GM21423 (cell line): Measurements from ENCODE around the gene ANP32E.
A peak's percentile ranks its signal among the peaks of the same experiment; 100 is the strongest.
"Not testable (repeated sequence)": the region's sequence is repeated elsewhere in the genome, so short reads cannot be mapped to it uniquely, and the experiment has no call there.

ENCODE experiments used
- ATAC-seq: cut with Tn5 transposase; IDR thresholded peaks from one replicate; pipeline ENCODE4 v1.9.1; 2021; ENCODE audit warnings: mild to moderate bottlenecking, moderate library complexity; ENCODE audit not compliant: unreplicated experiment

The ANP32E gene

GRCh38 chr1:150214099-150214756 lies 21.7 kb downstream of the ANP32E start:
- not testable (repeated sequence) for ATAC-seq

DNA sequence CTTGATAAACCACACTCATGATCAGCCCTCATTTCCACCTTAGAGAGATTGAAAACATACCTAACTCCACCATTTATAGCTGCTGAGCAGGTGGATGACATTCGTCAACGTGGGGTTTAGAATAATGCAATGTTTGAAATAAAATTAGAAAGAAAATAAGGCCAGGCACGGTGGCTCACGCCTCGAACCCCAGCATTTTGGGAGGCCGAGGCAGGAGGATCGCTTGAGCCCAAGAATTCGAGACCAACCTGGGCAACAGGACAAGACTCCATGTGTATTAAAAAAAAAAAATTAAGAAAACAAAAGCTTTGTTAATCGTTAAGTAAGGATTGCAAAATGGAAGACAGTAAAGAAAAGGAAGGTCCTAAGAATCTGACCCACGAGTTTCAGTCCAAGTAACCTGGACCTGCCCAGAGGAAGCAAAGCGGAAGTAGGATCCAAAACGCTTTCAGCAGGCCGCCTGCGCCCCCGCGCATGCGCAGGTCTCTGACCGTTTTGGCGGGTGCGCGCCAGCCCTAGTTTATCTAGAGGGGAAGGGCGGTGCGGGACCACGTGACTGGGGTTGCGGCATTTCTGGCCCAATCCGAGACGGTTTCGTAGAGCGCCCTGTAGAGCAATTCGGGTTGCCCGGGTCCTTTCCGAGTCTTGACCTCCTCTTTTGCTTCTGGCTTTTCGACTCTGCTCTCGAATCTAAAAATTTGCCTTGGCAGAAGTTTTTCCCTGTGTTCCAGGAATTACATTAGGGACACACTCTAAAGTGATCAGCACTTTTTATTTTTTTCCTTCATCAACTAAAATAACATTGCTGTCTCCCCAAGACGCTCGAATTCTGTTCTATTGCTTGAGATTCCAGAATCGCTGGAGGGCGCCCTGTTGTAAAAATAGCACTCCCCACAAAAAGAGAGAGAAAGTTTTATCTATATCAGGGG lies 22.5 kb downstream of the ANP32E start:
- ATAC-seq: peak; percentile 96

- ATAC-seq: no peak
Measured at GRCh38 chr1:150212070-150212469, 23.8 kb downstream of the ANP32E start.

- no peak for ATAC-seq
Measured at GRCh38 chr1:150210706-150211105, 25.2 kb downstream of the ANP32E start.

DNA sequence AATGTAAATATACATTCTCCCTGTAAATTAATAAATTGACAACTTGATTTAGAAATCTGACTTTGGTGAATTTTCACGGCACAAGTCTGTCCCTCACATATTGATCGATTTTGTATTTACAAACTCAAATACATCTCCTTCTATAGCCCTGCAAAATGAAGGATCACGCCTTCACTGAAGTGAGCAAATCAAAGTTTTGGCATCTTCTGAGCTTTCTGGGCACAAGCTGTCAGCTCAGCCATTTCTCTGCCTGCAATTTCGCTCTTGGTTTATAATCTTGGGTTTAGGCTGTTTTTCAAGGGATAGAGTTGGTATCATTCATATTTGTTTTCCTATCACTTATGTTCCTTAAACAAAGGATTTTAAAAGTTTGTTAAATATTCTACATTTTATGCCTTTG lies 25.8 kb downstream of the ANP32E start:
- no peak for ATAC-seq

GRCh38 chr1:150208460-150208859 lies 27.5 kb downstream of the ANP32E start:
- ATAC-seq: not testable (repeated sequence)

- ATAC-seq: no peak
Measured at GRCh38 chr1:150207281-150207971, 28.5 kb downstream of the ANP32E start.

DNA sequence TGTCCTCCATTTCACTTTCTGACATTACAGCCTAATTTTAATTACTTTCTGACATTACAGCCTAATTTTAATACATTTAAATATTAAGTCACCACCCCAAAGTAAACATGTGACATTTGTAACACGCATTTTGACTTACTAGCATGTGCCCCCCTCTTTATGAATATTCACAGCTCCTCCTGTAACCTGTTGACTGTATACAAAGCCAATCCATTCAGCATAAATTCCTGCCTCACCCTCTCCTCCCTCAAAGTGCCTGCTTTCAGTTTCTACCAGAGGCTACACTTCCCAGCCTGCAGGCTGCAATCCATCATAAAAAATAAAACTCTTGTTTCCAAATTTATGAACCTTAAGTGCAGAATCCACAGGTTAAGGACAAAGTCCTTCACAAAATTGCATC lies 39.5 kb downstream of the ANP32E start:
- no peak for ATAC-seq

- ATAC-seq: no peak
Measured at GRCh38 chr1:150194381-150195031, 41.4 kb downstream of the ANP32E start.

- ATAC-seq: no peak
Measured at GRCh38 chr1:150192012-150192411, 43.9 kb downstream of the ANP32E start.

DNA sequence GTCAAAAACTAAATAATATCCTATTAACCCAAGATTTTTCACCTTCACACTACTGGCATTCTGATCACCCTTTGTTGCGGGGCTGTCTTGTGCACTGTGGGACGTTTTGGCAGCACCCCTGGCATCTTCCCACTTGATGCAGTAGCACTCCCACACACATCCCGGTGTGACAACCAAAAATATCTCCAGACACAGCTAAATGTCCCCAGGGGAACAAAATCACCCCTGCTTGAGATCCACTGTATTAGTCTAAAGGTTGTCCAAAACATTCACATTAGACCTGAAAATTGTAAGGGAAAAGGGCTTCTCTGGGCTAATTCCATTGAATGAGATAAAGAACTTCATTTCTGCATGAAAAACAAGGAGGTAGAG lies 48.4 kb downstream of the ANP32E start:
- no peak for ATAC-seq

GRCh38 chr1:150186789-150187559 lies 48.9 kb downstream of the ANP32E start:
- no peak for ATAC-seq

GRCh38 chr1:150186438-150186788 lies 49.5 kb downstream of the ANP32E start:
- ATAC-seq: not testable (repeated sequence)

DNA sequence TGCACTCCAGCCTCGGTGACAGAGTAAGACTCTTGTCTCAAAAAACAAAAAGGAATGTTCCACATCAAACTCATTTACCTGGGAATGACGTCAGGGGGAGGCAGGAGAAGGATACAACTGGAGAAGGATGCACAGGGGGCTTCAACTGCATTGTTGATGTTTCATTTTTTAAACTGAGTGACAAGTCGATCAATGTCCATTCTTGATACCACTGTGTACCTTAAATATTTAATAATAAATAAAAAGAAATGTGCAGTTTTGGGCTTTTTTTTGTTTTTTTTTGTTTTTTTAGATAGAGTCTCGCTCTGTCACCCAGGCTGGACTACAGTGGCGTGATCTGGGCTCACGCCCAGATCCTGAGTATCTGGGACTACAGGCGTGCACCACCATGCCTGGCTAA lies 50.4 kb downstream of the ANP32E start:
- ATAC-seq: no peak

- no peak for ATAC-seq
Measured at GRCh38 chr1:150183061-150183460, 52.9 kb downstream of the ANP32E start.

DNA sequence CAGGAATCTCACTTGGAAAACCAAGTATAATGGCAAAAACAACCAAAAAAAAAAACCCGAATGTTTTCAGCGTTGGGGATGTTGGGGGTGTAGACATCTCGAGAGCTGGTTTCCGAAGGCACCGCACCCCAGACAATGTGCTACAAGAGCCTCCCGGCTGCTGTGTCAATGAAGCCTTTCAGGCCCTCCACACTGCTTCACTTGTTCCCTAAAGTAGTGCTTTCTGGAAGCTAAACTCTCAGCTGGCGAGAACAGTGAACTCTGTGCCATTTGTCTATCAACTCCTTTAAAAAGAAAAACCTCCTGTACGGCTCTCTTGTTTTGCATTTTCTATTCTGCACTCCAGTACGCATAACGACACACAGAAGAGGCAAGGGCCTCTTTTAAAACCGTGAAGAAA lies 53.7 kb downstream of the ANP32E start:
- ATAC-seq: no peak

GRCh38 chr1:150180474-150180873 lies 55.4 kb downstream of the ANP32E start:
- ATAC-seq: no peak

GRCh38 chr1:150179867-150180266 lies 56.0 kb downstream of the ANP32E start:
- no peak for ATAC-seq

- no peak for ATAC-seq
Measured at GRCh38 chr1:150178548-150178947, 57.4 kb downstream of the ANP32E start.

DNA sequence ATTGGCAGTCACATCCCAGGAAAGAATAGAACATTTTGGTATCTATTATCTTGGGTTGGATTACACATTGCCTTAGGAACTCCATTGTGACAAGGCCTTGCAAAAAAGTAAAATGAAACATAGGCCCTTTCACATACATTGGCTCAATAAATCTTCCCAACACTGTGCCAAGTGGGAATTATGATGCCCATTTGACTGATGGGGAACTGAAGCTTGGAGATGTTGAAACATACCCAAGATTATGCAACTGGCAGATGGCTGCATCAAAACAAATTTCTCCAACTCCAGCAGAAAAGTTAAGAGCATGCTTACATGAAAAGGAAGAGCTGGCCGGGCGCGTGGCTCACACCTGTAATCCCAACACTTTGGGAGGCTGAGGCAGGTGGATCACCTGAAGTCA lies 59.3 kb downstream of the ANP32E start:
- no peak for ATAC-seq
